Activated CD8-positive, alpha-beta memory T cell treated with anti-CD3 and anti-CD28 coated beads for 36 hours (primary cell): ENCODE measurements around the gene VIPR1. TPM values are rescaled to one million over a fixed set of nuclear protein-coding genes. Genes with fewer than 3 reads are reported as not detected.

Experiments used
- total RNA-seq, 2 experiments: library from RNA; stranded (reverse); gene quantifications; one replicate each; pipeline ENCODE4 v1.2.3, GENCODE V29; 2021

The VIPR1 gene
- total RNA-seq, 2 experiments from 2014 or later, result 2.8 to 3.3 TPM

Other genes starting within 250 kb of the VIPR1 start
- not detected for gene CCK, start 236.5 kb upstream of the VIPR1 start, total RNA-seq
- not detected for gene LYZL4, start 92.0 kb upstream of the VIPR1 start, total RNA-seq
- gene SEC22C, start 79.3 kb downstream of the VIPR1 start, total RNA-seq, result 10 to 100 TPM; 46.8 to 46.9 TPM
- 10 to 100 TPM; 86.8 to 92.1 TPM for gene SS18L2, start 88.2 kb downstream of the VIPR1 start, total RNA-seq
- gene NKTR, start 98.0 kb downstream of the VIPR1 start, total RNA-seq, result 10 to 100 TPM; 46.8 to 51.4 TPM
- gene ZBTB47, start 151.1 kb downstream of the VIPR1 start, total RNA-seq, result 1 to 10 TPM; 1.1 to 1.2 TPM
- gene KLHL40, start 182.9 kb downstream of the VIPR1 start, total RNA-seq, result not detected
- gene HHATL, start 200.2 kb downstream of the VIPR1 start, total RNA-seq, result not detected